ENCODE measurements around the gene VWC2L.

The VWC2L gene

GRCh38 chr2:214469728-214470127 lies 58.9 kb downstream of the VWC2L start:
- DNase-seq: no peak

DNA sequence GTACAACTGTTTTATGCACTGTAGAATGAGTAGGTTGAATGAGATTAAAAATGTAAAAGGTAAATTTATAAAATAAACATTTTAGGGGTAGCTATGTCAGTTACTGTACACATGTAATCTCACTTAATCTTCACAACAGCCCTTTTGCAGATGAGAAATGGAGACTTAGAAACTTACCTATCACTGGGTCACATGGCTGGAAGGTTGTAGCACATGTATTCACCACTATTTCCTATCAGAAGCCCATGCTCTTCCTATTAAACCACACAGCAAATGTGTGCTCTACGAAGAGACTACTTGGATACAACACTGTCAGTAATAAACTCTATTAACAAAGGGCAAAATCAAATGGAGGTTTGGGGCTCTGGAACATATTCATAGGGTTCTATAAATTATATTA lies 60.5 kb downstream of the VWC2L start:
- DNase-seq: no peak

- no peak for DNase-seq
Observed at GRCh38 chr2:214471990-214472389, 61.1 kb downstream of the VWC2L start.

DNA sequence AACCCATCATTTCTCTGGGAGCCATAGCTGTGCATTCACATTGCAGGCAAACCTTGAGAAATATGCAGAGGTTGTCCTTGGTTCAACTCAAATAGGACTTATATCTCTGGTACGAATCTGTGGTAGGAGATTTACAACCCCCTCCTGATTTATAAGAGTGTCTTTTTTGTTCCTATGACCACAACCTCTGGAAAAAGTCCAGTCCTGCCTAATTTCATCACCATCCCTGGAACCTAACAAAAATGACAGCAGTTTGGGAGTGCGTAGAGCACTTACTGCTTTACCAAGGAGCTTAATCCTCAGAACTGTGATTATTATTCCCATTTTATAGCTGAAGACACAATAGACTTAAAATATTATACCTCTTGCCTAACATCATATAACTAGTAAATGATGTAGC lies 66.5 kb downstream of the VWC2L start:
- no peak for DNase-seq

GRCh38 chr2:214481204-214481603 lies 70.3 kb downstream of the VWC2L start:
- DNase-seq: peak in 1 of 2 experiments; percentile 15

GRCh38 chr2:214482728-214483127 lies 71.9 kb downstream of the VWC2L start:
- DNase-seq: no peak

DNA sequence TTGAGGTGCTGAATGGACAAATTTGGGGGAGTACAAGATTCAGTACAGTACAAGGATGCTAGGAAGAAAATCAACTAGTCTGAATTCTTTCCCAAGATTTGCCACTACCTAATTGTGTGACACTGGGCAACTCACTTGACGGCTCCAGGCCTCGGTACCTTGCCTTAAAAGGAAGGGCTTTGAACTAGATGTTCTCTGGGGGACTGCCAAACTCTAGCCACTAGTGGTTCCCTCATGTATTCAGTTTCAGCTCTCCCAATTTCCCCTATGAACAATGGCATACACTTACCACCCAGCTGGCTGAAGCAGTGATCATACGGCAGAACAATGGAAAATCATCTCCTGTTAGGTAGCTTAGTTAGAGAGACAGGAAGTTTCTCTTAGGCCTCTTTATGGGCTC lies 73.4 kb downstream of the VWC2L start:
- no peak for DNase-seq

- DNase-seq: no peak
Observed at GRCh38 chr2:214484701-214485100, 73.8 kb downstream of the VWC2L start.

DNA sequence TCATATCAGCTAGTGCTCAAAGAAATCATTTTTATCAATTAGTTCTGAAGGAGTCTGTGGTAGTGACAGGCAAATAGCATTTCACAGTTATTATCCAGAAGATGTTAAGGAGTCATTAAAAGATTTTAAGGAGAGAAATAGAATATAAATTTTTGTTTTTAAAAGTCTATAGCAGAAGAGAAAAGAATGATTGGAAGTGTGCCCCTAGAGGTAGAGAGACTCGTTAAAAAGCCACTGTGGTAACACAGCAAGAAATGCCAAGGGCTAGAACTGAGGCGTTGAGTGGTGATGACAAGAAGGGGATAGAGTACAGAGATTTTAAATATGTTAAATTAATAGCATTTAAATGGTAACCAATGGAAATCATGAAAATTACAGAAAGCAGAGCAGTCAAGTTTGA lies 78.3 kb downstream of the VWC2L start:
- no peak for DNase-seq

DNA sequence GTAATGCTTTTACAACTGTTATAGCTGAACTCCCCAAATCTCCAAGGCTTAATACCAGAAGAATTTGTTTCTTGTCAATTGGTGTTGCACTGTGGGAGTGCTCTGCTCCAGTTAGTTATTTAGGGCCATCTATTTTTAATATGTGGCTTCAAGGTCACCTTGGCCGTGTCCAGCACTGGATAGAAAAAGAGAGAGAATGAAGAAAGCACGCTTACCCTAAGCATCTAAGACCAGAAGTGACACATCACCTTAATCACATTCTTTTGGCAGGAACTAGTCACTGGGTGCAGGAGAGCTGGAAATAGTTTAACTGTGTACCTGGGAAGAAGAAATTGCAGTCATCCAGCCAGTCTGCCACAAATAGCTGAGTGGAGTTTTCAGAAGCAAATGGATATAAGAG lies 78.8 kb downstream of the VWC2L start:
- no peak for DNase-seq

GRCh38 chr2:214492152-214492551 lies 81.3 kb downstream of the VWC2L start:
- DNase-seq: peak; percentile 35 to 61

DNA sequence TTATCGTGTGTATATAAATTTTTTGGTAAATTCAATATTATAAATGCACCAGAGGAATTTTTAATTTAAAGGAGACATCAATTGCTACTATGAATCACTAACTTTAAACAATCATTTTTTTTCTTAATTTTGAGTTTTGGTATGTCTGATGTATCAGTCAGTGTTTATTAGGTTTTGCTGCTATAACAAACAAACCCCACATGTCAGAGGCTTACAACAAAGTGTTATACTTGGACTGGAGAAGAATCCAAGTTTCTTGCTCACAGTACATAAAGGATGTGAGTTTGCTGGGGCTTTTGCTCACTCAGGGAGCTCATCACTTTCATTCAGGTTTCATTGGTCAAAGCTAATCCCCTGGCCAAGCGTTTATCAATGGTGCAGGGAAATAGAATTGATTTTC lies 81.8 kb downstream of the VWC2L start:
- no peak for DNase-seq

- no peak for DNase-seq
Observed at GRCh38 chr2:214497489-214497888, 86.6 kb downstream of the VWC2L start.

DNA sequence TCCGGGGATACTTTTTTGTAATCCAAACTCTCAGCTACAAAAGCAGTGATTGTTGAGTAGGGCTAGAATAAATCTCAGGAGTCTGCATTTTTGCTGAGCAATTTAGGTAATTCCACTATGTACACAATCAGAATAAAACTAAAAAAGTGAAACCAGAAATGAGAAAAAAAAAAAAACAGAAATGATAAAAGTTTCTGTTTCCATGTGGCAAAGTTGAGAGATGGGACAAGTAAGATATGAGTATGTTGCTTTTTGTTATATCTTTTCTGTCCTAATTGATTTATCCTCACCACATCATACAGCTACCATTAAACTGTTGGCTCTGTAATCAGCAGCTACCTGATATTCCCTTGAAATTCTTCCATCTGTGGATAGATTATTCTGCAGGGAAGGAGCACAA lies 92.7 kb downstream of the VWC2L start:
- no peak for DNase-seq

DNA sequence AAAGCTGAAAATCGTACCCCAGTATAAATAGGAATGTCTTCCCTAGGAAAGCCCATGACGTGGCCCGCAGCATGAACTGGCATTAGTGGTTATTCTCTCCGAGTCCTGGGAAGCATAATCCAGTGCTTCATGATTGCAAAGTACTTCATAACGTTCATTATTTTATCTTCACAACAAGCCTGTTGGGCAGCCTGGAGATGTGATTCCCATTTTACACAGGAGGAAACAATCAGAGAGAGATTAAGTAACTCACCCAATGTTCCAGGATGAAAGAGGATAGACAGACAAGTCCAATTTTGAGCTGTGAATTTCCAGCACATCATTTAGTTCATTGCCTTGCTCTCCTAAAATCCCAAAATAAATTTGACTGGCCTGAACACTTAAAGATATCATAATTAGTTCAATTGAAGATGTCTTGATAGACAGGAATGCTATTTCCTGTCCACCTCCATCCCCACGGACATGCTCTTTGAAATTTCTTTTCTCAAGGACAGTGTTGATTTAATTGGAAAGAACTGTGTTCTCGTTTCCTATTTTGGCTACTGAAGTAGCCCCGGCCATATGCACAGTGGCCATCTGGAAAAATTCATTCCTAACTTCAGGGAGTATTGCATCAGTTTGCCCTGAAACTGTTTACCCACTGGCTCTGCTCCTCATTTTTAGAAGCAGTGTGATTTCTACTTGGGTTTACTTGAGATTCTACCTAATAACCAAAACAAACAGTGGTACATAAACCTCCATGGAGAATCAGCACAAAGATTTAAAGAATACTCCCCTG lies 93.9 kb downstream of the VWC2L start:
- no peak for DNase-seq

GRCh38 chr2:214507032-214507431 lies 96.2 kb downstream of the VWC2L start:
- no peak for DNase-seq

GRCh38 chr2:214514704-214515103 lies 103.8 kb downstream of the VWC2L start:
- no peak for DNase-seq

- no peak for DNase-seq
Observed at GRCh38 chr2:214515111-214515510, 104.3 kb downstream of the VWC2L start.

GRCh38 chr2:214519258-214519818 lies 108.5 kb downstream of the VWC2L start:
- DNase-seq: peak in 1 of 2 experiments; percentile 17

DNA sequence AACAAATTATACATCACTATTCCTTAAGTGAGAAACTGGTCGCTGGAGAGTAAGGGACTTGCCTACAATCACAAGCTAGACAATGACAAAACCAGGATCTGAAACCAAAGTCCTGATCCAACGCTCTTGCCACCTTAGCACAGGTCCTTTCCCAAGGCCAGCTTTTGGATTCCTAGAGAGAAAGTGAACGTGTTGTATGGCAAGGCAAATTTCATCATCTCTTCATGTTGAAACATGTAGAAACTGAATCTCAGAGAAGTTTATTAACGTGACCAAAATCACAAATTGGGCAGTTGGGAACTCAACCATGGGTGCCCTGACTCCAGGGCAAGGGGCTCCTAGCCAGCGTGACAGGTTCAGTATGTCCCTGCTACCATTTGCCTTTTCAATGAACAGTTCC lies 118.2 kb downstream of the VWC2L start:
- DNase-seq: no peak

- no peak for DNase-seq
Observed at GRCh38 chr2:214529514-214529913, 118.7 kb downstream of the VWC2L start.

DNA sequence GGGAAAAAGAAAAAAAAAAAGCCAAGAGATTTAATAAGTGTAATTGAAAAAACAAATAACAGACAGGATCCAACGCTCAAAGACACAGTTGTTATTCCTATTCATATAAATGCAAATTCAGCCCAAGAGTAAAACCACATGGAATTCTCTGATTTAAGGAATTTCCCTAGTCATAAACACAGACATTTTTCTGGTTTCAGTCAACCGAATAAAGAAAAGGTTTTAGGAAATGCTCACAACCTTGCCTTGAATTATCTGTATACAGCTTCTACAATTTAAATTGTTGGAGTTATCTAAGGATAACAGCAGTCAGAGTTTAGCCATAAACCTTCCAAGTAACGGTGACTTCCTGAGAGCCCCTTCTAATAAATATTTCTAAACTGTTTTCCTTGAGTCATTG lies 122.7 kb downstream of the VWC2L start:
- DNase-seq: peak in 1 of 2 experiments; percentile 37

GRCh38 chr2:214536625-214537024 lies 125.8 kb downstream of the VWC2L start:
- DNase-seq: no peak

GRCh38 chr2:214537929-214538328 lies 127.1 kb downstream of the VWC2L start:
- DNase-seq: no peak

GRCh38 chr2:214542295-214542694 lies 131.4 kb downstream of the VWC2L start:
- peak in 1 of 2 experiments; percentile 12 for DNase-seq

All from NCI-H526 (cell line).